ENCODE results near the gene RGS1. TPM values are rescaled to one million over a fixed set of nuclear protein-coding genes. Genes with fewer than 3 reads are reported as not detected.
A peak's percentile ranks its signal among the peaks of the same experiment; 100 is the strongest.

RGS1 gene
- total and polyA plus RNA-seq, 8 donors: 1.5 to 32.3 (median 4.5) TPM

DNA sequence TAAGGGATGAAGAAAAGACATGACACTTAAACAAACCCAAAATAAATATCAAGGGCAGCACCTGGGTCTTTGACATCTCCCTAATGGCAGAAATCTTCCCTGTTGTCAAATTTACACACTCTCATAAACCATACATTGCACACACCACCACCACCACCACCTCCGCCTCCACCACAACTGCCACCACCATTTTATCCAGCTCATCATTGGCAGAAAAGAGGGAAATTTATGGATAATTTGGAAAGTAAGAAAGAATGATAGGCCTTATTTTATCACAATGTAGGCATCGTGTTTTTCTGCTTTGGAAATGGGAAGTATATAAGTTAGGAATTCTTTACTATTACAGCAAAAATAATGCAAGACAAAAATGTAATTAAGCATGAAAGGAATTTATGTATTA lies 33.1 kb downstream of the RGS1 start:
- H3K27ac ChIP-seq: no peak overlapping the region
- no peaks in the 10 kb centered on the region for H3K27me3 ChIP-seq
- H3K9me3 ChIP-seq: no peaks in the 10 kb centered on the region
- intact Hi-C loops (cut with DNase I): no loop called here
- H3K36me3 ChIP-seq: no peaks in the 10 kb centered on the region
- DNase-seq (no peak), ATAC-seq (no peak)
- TF ChIP-seq, protein P1, sequence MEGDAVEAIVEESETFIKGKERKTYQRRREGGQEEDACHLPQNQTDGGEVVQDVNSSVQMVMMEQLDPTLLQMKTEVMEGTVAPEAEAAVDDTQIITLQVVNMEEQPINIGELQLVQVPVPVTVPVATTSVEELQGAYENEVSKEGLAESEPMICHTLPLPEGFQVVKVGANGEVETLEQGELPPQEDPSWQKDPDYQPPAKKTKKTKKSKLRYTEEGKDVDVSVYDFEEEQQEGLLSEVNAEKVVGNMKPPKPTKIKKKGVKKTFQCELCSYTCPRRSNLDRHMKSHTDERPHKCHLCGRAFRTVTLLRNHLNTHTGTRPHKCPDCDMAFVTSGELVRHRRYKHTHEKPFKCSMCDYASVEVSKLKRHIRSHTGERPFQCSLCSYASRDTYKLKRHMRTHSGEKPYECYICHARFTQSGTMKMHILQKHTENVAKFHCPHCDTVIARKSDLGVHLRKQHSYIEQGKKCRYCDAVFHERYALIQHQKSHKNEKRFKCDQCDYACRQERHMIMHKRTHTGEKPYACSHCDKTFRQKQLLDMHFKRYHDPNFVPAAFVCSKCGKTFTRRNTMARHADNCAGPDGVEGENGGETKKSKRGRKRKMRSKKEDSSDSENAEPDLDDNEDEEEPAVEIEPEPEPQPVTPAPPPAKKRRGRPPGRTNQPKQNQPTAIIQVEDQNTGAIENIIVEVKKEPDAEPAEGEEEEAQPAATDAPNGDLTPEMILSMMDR (IDR thresholded peaks at IDR 0.05): no peak
- no peak overlapping the region for H3K4me3 ChIP-seq
- H3K4me1 ChIP-seq: peaks cover 0 to 10% of the 10 kb centered on the region in 2 donors

DNA sequence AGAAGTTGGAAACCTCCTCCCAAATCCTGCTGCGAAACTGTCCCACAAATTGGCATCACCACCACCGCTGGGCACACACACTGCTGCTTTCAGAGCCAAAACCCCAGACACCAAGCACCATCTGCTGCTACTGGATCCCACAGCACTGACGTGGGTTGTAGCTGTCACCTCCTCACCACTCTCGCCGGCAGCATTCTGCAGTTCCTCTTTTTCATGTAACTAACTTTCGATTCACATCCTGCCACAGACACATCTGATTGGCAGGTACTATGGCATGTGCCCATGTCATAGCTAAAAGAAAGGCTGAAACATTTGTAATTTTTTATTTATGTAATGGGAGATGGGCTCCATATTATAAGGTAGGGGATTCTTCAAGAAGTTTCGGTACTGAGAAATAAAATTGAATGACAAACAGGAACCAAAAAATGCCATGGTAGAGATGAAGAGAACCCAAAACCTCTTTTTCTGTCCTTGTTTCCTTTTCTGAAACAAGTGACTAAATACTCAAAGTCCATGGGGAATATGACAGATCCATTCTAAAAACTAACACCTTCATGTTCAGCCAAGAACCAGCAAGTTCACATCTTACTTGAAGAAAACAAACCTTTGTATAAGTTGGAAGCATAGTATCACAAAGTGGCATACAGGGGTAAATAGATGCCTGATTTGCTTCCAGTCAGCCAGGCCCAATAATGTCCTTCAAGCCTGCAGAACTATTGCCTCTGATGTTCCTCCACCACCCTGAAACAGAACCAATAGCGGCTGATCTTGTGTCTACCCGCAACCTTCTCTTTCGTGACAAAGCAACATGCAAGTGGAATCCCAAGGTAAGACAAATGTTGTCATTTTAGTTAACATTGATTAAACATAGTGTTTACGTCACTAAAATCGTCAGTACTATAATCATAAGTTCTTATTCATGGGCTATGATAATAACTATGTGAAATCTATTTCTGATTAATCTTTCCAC lies 33.8 kb downstream of the RGS1 start:
- H3K4me1 ChIP-seq: peaks cover 0 to 10% of the 10 kb centered on the region in 2 donors
- H3K36me3 ChIP-seq: no peaks in the 10 kb centered on the region
- TF ChIP-seq, protein P1 (IDR thresholded peaks at IDR 0.05): no peak
- H3K4me3 ChIP-seq: no peak overlapping the region
- intact Hi-C loops (cut with DNase I): loop anchor here in 1 of 2 donors (5.0 kb wide), 1 partner anchor 132 kb away; no protein-coding TSS in a partner anchor
- no peaks in the 10 kb centered on the region for H3K27me3 ChIP-seq
- no peak overlapping the region for H3K27ac ChIP-seq
- ATAC-seq (peak; percentile 87), DNase-seq (peak in 2 of 4 donors; percentile 73 to 83)
- no peaks in the 10 kb centered on the region for H3K9me3 ChIP-seq

DNA sequence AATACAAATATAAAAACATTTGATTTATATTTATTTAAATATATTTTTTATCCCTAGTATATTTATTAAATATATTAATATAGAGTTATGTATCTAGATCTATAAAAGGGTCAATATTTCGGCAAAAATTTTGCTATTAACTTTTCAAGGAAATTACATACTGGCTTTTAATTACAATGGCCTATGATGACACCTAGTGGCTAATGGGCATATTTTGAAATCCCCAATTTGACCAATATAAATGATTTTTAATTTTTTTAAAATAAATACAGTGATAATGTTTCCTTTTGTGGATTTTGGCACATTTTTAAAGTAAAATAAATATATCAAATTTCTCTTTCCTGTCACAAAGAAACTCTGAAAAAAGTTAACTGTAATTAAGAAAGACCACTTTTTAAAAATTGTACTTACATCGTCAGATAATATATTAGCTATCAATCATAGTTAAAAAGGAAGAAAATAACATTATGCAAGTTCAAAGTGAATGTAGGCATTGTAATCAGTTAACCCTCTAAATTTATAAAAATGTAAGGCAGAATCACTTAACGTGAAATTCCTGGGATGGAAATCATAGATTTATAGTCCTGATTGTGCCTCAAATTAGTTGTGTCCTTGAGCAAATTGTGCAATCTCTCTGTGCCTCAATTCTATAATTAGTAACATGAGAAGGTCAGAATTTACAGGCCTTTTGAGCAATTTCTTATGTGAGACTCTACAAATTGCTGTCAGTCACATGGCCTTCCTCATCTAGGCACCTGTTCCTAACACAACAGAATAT lies 34.7 kb downstream of the RGS1 start:
- Histone ChIP-seq H3K27ac (no peak overlapping the region), H3K27me3 (no peaks in the 10 kb centered on the region), H3K36me3 (no peaks in the 10 kb centered on the region), H3K4me3 (no peak overlapping the region), H3K9me3 (no peaks in the 10 kb centered on the region), H3K4me1 (peaks cover 0 to 10% of the 10 kb centered on the region in 2 donors)
- TF ChIP-seq, protein P1 (IDR thresholded peaks at IDR 0.05): peak; percentile 56 to 61
- intact Hi-C loops (cut with DNase I): loop anchor here in 1 of 2 donors (5.0 kb wide), 1 partner anchor 133 kb away; no protein-coding TSS in a partner anchor
- ATAC-seq: no peak
- no peak for DNase-seq

DNA sequence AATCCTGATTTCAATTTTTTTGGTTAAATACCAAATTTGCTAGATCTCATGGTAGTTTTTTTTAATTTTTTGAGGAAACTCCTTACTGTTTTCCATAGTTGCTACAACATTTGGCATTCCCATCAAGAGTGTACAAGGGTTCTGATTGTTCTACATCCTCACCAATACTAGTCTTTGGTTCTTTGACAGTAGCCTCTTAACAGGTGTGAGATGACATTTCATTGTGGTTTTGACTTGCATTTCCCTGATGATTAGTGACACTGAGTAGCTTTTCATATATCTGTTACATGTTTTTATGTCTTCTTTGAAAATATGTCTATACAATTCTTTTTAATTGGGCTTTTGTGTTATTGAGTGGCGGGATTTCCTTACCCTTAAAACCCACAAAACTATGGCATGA lies 39.5 kb downstream of the RGS1 start:
- H3K36me3 ChIP-seq: no peaks in the 10 kb centered on the region
- TF ChIP-seq, protein P1 (IDR thresholded peaks at IDR 0.05): no peak
- no peaks in the 10 kb centered on the region for H3K9me3 ChIP-seq
- no peak for DNase-seq
- no peaks in the 10 kb centered on the region for H3K27me3 ChIP-seq
- H3K4me3 ChIP-seq: no peak overlapping the region
- no peak overlapping the region for H3K27ac ChIP-seq
- no peaks in the 10 kb centered on the region for H3K4me1 ChIP-seq
- ATAC-seq: no peak
- intact Hi-C loops (cut with DNase I): no loop called here

Measured in left lung (tissue), 10 donors.